DND-41 (cell line): ENCODE results near the gene RCCD1.

Experiments
- EZH2 ChIP-seq: IDR thresholded peaks from 3 replicates; pipeline ENCODE4 v1.6.1; 2012; ENCODE audit warnings: borderline replicate concordance, low read depth, mild to moderate bottlenecking, moderate library complexity, low read length, inconsistent platforms; ENCODE audit not compliant: severe bottlenecking
- TF ChIP-seq, protein P1 (sequence below): IDR thresholded peaks from 2 replicates; pipeline ENCODE4 v1.5.1; 2012; ENCODE audit warnings: borderline replicate concordance, low read length, moderate library complexity, mild to moderate bottlenecking; ENCODE audit not compliant: poor library complexity, severe bottlenecking; ENCODE audit errors: extremely low read depth

DNA sequence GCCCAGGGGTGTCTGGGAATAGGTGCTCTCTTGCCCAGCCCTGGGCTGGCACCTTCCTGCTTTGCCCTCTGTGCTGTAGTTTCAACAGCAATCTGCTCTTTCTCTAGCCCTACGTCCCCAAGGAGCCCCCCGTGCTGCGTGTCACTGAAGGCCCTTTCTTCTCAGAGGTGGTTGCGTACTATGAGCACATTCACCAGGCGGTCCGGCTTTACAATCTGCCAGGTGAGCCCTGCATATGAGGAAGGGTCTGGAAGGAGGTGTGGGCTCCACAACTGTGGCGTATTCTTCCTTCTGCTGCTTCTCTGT lies 42.0 kb upstream of the RCCD1 start:
- no peak for TF ChIP-seq EZH2
- TF ChIP-seq, protein P1, sequence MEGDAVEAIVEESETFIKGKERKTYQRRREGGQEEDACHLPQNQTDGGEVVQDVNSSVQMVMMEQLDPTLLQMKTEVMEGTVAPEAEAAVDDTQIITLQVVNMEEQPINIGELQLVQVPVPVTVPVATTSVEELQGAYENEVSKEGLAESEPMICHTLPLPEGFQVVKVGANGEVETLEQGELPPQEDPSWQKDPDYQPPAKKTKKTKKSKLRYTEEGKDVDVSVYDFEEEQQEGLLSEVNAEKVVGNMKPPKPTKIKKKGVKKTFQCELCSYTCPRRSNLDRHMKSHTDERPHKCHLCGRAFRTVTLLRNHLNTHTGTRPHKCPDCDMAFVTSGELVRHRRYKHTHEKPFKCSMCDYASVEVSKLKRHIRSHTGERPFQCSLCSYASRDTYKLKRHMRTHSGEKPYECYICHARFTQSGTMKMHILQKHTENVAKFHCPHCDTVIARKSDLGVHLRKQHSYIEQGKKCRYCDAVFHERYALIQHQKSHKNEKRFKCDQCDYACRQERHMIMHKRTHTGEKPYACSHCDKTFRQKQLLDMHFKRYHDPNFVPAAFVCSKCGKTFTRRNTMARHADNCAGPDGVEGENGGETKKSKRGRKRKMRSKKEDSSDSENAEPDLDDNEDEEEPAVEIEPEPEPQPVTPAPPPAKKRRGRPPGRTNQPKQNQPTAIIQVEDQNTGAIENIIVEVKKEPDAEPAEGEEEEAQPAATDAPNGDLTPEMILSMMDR = no peak
